Ascending aorta (tissue), 2 donors: Measurements from ENCODE around the gene PCDH1. TPM values are rescaled to one million over a fixed set of nuclear protein-coding genes. Genes with fewer than 3 reads are reported as not detected.

ENCODE experiments used
- DNase-seq, 2 donors: peaks; one replicate each; pipeline ENCODE4 v3.0.0-alpha.2; 2019; ENCODE audit warnings: low spot score in 2 of 2
- H3K27ac ChIP-seq, 2 donors: fragments of 200-600 bp; sonication (generic); one replicate each; pipeline ENCODE4 v1.5.1; 2016 to 2017; ENCODE audit warnings: mild to moderate bottlenecking in 1 of 2
- H3K27me3 ChIP-seq: fragments of 200-600 bp; sonication (generic); one replicate; pipeline ENCODE4 v1.5.1; 2017
- H3K36me3 ChIP-seq, 2 donors: fragments of 200-600 bp; sonication (generic); one replicate each; pipeline ENCODE4 v1.5.1; 2016
- H3K4me1 ChIP-seq, 2 donors: fragments of 200-600 bp; sonication (generic); one replicate each; pipeline ENCODE4 v1.5.1; 2016 to 2017; ENCODE audit warnings: mild to moderate bottlenecking in 1 of 2
- H3K4me3 ChIP-seq, 2 donors: fragments of 200-600 bp; sonication (generic); one replicate each; pipeline ENCODE4 v1.5.1; 2016 to 2017; ENCODE audit warnings: mild to moderate bottlenecking in 1 of 2
- H3K9me3 ChIP-seq, 2 donors: fragments of 200-600 bp; sonication (generic); one replicate each; pipeline ENCODE4 v1.5.1; 2016
- intact Hi-C: fragments of 100-400 bp; cut with DNase I; formaldehyde crosslinking; loops from one replicate; pipeline ENCODE4 v1.15.1; 2023
- total RNA-seq: library from RNA; depleted of rRNA; stranded (reverse); fragments of >200 nt; gene quantifications from one replicate; pipeline ENCODE4 v1.1.0, GENCODE V29; 2016
- TF ChIP-seq, protein P1 (sequence below), 3 experiments: fragments of 200-600 bp in 2 of 3; fragments of 450-650 bp in 1 of 3; sonication (generic) in 2 of 3; IDR thresholded peaks; one replicate each; pipeline ENCODE4 v1.5.1; 2016 to 2019; ENCODE audit warnings: antibody characterized with exemption in 3 of 3, mild to moderate bottlenecking in 1 of 3, moderate library complexity in 1 of 3

PCDH1 gene
- total RNA-seq, 1 donor from 2014 or later: 165 TPM

DNA sequence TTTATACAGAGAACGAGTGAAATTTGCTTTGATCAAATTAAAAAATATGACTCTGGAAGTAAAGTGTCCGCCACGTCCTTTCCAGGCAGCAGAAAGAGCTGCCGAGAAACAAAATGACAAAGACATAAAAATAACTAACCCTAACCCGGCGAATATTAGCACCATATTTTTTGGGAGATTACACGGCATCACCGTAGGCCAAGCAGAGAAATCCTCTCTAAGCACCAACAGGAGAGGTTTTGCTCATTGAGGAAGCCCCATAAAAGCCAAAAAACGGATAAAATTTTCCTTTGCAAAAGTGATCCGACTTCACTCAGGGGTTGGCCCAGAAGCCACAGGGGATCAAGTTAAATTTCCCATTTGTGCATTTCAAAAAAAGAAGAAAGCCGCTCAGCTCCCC, 70.9 kb downstream of the PCDH1 start:
- Histone ChIP-seq H3K36me3 (no peaks in the 10 kb centered on the region), H3K4me3 (no peak overlapping the region), H3K27me3 (no peaks in the 10 kb centered on the region), H3K4me1 (no peaks in the 10 kb centered on the region), H3K9me3 (no peaks in the 10 kb centered on the region), H3K27ac (no peak overlapping the region)
- intact Hi-C loops: no loop called here
- DNase-seq: no peak
- TF ChIP-seq, protein P1, sequence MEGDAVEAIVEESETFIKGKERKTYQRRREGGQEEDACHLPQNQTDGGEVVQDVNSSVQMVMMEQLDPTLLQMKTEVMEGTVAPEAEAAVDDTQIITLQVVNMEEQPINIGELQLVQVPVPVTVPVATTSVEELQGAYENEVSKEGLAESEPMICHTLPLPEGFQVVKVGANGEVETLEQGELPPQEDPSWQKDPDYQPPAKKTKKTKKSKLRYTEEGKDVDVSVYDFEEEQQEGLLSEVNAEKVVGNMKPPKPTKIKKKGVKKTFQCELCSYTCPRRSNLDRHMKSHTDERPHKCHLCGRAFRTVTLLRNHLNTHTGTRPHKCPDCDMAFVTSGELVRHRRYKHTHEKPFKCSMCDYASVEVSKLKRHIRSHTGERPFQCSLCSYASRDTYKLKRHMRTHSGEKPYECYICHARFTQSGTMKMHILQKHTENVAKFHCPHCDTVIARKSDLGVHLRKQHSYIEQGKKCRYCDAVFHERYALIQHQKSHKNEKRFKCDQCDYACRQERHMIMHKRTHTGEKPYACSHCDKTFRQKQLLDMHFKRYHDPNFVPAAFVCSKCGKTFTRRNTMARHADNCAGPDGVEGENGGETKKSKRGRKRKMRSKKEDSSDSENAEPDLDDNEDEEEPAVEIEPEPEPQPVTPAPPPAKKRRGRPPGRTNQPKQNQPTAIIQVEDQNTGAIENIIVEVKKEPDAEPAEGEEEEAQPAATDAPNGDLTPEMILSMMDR (IDR thresholded peaks at IDR 0.05): no peak

DNA sequence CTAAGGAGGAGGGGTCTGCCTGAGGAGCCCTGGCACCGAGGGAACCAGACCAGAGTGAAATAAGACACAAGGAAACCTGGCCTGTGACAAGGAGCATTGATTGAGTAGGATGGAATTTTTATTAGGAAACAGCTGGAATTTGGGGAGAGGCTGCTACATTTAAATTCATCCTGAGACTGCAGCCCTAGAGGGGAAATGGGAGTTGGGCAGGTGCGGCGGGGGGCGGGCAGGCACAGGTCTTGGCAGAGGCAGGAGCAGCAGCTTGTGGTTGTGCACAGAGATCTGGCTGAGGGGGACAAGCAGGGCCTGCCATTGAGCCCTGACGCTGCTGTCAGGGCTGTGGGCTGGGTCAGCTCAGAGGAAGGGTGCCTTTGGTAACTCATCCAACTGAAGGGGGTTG, 71.6 kb downstream of the PCDH1 start:
- no peaks in the 10 kb centered on the region for H3K36me3 ChIP-seq
- peak overlapping the region in 1 of 2 donors; percentile 49 for H3K27ac ChIP-seq
- no peaks in the 10 kb centered on the region for H3K27me3 ChIP-seq
- H3K4me3 ChIP-seq: no peak overlapping the region
- TF ChIP-seq, protein P1 (IDR thresholded peaks at IDR 0.05): no peak
- intact Hi-C loops: no loop called here
- H3K4me1 ChIP-seq: no peaks in the 10 kb centered on the region
- no peaks in the 10 kb centered on the region for H3K9me3 ChIP-seq
- no peak for DNase-seq

DNA sequence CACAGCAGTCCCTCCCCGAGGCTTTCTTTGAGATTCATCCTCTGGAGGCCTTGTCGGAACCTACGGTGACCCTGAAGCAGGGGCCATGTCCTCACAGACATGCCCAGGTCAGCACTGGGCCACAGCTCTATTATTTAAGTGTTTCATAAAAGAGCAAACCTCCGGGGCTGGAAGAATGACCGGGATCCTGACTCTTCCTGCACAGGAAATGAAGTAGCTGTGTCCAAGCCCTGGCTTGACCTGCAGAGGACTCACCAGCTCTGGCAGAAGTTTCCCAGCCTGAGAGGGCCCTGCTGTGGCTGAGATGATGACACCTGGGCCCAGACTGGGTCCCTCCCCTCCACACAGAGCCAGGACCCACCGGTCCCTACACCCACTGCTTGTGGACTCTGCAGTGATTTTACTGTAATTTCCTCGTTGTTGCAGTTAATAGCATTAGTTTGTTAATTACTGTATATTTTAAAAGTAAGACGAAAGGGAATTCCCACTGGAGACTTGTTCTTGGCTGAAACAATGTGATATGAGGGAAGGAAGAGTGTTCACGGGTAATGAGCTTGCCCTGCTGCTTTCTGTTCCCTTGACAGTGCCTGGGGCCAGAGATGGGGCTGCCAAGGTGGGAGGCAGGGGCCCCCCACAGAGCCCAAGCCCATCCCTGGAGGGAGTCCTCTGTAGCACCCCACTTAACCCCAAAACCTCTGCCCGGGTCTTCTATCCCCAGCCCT, 72.2 kb downstream of the PCDH1 start:
- no peaks in the 10 kb centered on the region for H3K4me1 ChIP-seq
- H3K36me3 ChIP-seq: no peaks in the 10 kb centered on the region
- peak overlapping the region; percentile 18 to 49 for H3K27ac ChIP-seq
- H3K27me3 ChIP-seq: no peaks in the 10 kb centered on the region
- TF ChIP-seq, protein P1 (IDR thresholded peaks at IDR 0.05): no peak
- H3K4me3 ChIP-seq: no peak overlapping the region
- intact Hi-C loops: no loop called here
- DNase-seq: no peak
- no peaks in the 10 kb centered on the region for H3K9me3 ChIP-seq

DNA sequence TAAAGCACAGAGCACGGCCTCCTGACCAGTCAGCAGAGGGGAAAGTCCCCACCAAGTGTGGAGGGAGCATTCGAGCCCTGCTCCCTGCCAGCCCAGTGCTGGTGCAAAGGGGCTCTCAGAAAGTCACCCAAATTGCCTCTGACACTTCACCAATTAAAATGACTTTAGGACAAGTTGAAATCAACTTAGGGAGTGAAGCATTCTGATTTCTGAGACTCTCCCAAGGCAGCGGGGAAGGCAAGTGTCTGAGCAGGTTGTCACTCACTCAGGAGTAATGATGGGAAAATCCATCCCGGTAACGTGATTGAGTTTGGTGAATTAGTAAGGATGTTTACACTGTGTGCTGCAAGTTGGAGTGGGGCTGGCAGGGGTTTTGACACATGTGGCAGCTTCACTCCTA, 73.7 kb downstream of the PCDH1 start:
- TF ChIP-seq, protein P1 (IDR thresholded peaks at IDR 0.05): no peak
- H3K4me1 ChIP-seq: no peaks in the 10 kb centered on the region
- no peak overlapping the region for H3K27ac ChIP-seq
- intact Hi-C loops: no loop called here
- DNase-seq: no peak
- no peak overlapping the region for H3K4me3 ChIP-seq
- H3K9me3 ChIP-seq: no peaks in the 10 kb centered on the region
- no peaks in the 10 kb centered on the region for H3K27me3 ChIP-seq
- no peaks in the 10 kb centered on the region for H3K36me3 ChIP-seq

Other genes with a start within 250 kb of the PCDH1 start
- 43.4 TPM for gene HDAC3, start 241.6 kb downstream of the PCDH1 start, total RNA-seq
- 1.4 TPM for gene RELL2, start 241.4 kb downstream of the PCDH1 start, total RNA-seq
- 127 TPM for gene FCHSD1, start 227.0 kb downstream of the PCDH1 start, total RNA-seq
- gene ARAP3, start 196.2 kb downstream of the PCDH1 start, total RNA-seq: 55.5 TPM
- 40.7 TPM for gene DELE1, start 45.5 kb upstream of the PCDH1 start, total RNA-seq
- 7.2 TPM for gene PCDH12, start 79.8 kb upstream of the PCDH1 start, total RNA-seq
- 8.8 TPM for gene RNF14, start 90.7 kb upstream of the PCDH1 start, total RNA-seq
- 185 TPM for gene GNPDA1, start 134.6 kb upstream of the PCDH1 start, total RNA-seq
- 310 TPM for gene NDFIP1, start 230.4 kb upstream of the PCDH1 start, total RNA-seq